Hindlimb muscle (tissue), 1 donor: ENCODE data around the gene TMSB15A. TPM values are rescaled to one million over a fixed set of nuclear protein-coding genes. Genes with fewer than 3 reads are reported as not detected.
"Not testable (repeated sequence)": the region's sequence is repeated elsewhere in the genome, so short reads cannot be mapped to it uniquely, and the experiment has no call there.

Experiments used
- DNase-seq: peaks from one replicate; pipeline ENCODE4 v3.0.0-alpha.2; 2013
- polyA plus RNA-seq: library from polyadenylated mRNA; unstranded; fragments of 120-200 nt; gene quantifications from one replicate; pipeline ENCODE4 v1.2.1, GENCODE V29; 2013; ENCODE audit not compliant: insufficient read length

TMSB15A gene
- 9.6 TPM for polyA plus RNA-seq

DNA sequence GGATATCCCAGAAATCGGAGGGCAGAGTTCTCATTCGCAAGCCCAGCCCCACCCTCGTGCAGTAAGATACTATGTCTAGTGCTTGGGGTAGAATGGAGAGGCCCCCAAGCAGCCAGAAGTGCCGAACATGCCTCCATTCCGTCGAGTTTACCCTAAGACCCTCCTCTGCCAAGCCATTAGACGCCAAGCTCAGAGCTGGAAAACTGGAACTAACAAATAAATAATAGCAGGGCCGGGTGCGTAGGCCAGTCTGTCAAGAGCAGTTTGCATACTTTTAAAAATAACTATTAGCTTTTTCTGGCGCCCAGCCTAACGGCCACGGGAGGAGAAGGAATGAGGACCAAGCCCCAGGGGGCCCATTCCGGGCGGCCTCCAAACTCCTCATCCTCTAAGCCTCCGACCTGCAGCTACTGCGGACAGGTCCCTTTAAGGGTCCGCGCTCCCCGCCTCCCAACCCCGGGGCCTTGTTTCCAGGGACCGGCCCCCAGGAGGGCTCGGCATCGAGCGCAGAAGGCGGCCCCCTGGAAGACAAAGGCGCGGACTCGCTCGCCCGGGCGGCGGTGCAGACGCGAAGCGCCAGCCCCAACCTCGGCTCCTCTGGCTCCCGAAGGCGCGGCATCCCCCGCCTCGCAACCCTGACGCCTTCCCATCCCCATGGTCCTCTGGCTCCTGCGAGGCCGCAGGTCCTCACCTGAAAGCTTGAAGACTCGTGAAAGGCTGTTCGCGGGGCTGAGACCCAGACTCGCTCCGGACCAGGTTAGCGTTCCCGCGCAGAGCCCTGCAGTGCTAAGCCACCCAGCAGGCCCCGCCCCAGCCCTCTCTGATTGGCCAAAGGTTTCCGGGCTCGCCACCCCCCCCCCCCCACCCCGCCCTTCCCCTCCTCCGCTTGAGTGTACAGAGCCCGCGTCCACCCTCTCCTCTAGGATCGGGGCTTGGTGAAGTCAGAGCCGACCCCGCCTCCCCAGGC lies at the start of gene TMSB15A:
Gene TMSB15A, minus strand, starts transcription at position 765 of the 967 bp plus-strand sequence.
- DNase-seq, result peak; percentile 69

DNA sequence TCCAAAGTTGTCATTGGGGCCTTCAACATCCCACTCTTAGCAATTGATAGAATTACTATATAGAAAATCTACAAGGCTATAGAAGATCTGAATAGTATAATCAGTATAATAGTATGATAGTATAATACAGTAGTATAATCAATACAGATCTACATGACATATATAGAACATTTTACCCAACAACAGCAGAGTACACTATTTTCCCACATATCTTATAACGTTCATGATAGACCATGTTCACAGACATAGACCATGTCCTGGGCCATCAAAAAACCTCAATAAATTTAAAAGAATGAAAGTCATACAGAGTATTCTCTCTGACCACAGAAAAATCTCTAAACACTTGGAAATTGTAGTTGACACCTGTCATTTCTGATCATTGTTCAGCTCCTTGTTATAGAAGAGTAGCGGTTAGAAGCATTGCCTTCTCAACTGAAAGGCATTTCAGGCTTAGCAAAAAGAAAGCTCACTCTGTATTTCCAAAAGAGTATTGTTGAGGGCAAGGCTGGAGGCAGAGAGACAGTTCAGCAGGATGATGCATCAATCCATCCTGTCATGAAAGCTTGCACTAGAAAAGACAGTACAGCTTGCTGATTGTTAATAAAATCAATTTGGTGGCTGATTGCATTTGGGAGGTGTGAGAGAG lies 44.0 kb upstream of the TMSB15A start:
- DNase-seq, result no peak

DNA sequence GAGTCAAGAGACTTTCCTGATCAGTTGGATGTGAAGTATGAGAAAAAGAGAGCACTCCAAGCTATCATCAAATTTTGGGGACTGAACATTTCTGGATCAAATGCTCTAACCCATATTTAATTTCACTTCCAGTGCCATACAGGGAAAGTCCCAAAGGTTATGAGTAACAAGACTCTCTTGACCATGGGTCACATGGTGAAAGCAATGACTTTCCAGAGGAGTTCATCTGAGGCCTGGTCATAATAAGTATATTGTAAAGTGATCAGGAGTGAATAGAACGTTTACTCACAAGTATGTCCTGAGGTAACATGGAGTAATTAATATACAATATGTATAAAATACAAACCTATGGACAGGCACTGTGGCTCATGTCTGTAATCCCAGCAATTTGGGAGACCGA lies 42.1 kb upstream of the TMSB15A start:
- no peak for DNase-seq

DNA sequence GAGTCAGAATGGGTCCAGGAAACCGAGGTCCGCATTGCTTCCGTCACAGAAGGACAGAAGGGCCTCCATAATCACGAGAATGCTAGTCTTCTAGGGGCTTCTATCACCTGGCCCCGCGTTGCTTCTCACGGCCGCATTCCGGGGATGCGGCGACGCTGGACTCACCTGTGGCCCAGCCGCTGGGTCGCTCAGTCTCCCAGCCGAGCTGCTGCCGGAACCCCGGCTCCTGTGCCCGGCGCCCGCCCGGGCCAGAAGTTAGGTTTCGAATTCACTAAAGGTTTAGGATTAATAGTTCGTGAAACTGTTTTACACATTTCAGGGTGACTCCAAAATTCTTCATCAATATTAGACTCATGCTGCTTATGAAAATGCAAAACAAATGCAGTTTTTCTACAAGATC lies 31.7 kb upstream of the TMSB15A start:
- DNase-seq, result no peak

DNA sequence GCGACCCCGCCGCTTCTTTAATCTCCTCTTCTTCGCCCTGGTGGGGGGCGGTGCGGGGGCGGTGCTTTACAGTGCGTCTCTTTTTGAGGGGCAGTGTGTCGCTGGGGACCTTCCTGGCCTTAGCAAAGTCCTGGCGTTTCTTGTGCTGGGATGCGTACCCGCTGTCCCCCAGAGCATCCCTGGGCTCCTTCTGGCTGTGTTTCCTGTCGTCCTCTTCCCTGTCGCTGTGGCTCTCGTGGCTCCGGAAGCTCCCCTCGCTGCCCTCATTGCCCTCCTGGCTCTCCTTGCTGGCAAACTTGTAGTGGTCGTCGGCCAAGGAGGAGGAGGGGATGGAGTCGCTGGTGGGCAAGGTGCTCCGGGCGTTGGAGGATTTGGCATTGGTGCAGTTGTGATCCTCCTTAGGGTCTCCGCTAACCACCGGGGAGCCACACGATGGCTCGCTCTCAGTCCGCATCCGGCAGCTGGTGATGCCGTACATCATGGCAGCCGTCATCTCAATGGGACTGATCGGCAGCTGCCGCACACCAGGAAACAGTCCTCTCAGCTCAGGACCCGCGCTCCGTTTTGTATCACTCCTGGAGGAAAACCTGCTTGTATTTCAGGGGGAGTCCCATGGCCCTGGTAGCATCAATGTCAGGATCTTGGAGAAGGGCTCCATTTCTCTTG lies 30.4 kb upstream of the TMSB15A start:
- DNase-seq, result no peak

DNA sequence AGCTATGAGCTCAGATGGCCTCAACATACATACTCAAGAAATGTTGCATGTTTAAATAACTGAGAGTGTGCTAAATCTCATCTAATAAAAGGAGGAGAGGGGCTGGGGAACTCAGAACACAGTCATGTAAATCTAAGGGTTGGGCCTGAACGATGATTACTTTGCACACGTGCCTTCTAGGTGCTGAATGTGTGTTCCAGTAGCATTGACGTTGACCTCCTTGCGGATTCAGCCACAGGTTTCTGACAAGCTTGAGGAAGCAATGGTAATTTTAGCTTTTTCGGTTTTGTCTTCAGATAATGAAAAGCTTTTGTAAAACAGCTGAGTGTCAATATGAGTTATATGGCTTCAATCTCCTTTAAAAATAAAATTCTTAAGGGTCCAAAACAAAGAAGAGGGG lies 29.6 kb upstream of the TMSB15A start:
- DNase-seq, result not testable (repeated sequence)

DNA sequence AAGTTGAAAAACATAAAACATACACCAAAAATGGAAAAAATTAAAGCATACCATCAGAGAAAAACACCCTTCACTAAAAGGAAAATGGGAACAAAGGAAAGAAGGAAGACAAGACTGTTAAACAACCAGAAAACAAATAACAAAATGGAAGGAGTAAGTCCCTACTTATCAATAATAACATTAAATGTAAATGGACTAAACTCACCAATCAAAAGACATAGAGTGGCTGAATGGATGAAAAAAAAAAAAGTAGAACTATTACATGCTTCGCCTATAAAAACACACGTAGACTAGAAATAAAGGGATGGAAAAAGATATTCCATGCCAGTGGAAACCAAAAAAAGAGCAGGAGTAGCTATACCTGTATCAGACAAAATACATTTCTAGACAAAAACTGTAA lies 19.4 kb upstream of the TMSB15A start:
- no peak for DNase-seq

DNA sequence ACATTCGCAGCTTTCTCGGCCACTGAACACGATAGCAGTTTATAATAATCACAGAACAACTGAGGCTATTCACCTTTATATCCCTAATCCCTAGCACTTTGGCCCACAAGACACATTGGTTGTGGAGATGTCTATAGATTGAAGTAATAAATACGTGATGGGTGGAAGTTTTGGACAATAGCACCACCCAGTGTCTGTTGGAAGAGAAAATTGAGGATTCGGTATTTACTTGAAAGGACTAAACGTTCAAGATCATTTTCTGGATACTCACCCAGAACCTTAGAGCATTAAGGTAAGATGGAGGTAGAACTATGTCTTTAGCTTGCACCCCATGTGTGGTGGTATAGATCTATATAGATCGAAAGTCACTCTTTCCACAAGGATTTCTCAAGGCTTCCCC lies 787 bp upstream of the TMSB15A start:
- DNase-seq, result peak; percentile 10

DNA sequence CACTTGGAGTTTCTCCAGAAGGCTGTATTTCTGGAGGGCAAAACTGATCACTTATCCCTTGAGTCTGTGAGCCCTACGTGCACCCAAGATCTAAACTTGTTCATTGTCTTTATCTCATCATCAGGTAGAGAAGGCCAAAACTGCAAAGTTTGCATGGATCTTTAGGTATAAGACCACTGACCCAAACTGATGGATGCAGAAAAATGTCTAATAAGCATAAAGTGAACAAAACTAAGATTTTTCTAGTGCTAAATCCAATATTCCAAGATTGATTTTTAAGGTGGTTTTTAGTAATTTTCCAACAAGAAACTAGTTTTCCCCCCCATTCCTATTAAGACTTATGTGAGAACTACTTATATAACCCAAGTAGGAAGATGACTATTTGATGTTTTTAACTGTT lies 2.0 kb downstream of the TMSB15A start:
- no peak for DNase-seq

DNA sequence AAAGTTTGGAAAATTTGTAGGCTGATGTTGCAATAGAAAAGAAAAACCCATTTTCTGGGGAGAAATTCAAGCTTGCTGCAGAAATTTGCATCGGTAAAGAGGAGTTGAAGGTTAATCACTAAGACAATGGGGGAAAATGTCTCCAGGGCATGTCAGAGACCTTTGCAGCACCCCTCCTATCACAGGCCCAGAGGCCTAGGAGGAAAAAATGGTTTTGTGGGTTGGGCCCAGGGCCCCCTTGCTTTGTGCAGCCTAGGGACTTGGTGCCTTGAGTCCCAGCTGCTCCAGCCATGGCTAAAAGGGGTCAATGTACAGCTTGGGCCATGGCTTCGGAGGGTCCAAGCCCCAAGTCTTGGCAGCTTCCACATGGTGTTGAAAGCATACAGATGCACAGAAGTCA lies 17.8 kb downstream of the TMSB15A start:
- no peak for DNase-seq

DNA sequence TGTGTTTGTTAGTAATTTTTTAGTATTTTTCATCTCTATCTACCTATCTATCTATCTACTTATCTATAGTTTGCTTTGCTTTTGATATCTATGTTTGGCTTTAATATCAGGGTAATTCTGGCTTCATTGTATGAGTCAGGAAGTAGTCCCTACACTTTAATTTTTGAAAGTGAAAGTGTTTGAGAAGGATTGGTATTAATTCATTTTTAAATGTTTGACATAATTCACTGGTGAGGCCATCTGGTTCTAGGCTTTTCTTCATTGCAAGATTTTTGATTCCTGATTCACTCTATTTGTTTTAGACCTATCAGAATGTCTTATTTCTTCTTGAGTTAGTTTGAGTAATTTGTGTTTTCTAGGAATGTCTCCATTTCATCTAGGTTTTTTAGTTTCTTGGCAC lies 24.8 kb downstream of the TMSB15A start:
- DNase-seq, result no peak

DNA sequence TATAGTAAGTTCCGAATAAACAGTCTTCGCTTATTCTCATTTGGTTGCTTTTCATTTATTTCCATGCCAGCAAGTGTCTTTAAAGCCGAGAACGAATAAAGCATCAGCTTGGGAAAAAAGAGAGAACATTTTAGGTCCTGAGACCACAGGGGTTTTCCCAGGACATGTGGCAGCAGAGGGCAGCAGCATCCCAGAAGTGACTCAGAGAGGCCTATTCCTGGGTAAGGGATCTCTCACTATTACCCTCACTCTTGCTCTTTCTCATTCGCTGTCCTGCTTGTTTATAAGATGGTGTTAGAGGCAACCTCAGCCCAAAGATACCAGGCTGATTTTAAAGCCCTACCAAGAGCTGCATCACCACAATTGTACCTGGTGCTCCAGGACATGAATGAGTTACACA lies 37.8 kb downstream of the TMSB15A start:
- DNase-seq, result not testable (repeated sequence)

DNA sequence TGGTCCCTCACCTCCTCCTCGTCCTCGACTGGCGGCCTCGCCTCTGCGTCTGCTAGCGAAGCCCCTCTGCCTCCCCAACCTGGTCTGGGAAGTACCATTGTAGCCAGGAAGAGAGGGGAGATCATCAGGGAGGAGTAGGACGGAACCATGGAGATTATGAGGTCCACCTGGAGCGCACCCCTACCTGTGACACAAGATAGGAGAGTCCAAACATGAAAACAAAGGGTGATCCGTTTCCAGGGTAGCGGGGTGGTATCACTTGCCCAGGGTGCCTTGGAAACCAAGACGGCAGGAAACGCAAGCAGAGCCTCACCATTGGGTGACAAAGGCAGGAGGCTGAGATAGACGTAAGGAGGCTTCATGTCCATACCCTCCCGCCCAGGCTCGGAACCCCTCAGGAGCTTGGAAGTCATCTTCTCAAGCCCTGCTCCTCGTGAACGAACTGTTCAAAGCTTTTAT lies 44.7 kb downstream of the TMSB15A start, which contains the start of gene TCP11X2:
Gene TCP11X2, minus strand, starts transcription at position 51 of the 459 bp plus-strand sequence.
- not testable (repeated sequence) for DNase-seq

DNA sequence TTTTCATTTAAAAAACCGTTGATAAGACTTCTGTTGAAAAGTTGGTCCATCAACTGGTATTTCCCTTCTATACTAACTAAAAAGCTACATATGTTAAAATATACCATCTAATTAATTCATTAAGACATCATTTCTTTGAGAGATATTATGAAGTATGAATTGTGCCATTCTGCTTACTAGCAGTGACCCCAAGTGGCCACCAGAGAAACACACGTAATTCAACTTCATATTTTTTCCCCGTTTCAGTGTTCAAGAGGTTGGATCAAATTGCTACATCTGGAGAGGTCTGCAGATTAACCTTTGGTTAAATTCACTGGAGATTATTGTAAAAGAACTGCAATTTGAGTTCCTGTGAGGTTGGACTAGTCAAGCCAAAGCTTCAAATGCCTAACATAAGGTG lies 46.3 kb downstream of the TMSB15A start:
- DNase-seq, result not testable (repeated sequence)

Other genes starting within 250 kb of the TMSB15A start
- gene NXF2B, start 76.7 kb downstream of the TMSB15A start, polyA plus RNA-seq, result not detected
- not detected for gene TCP11X2, start 44.9 kb downstream of the TMSB15A start, polyA plus RNA-seq
- 8.2 TPM for gene ARMCX5, start 82.8 kb upstream of the TMSB15A start, polyA plus RNA-seq
- gene GPRASP1, start 134.7 kb upstream of the TMSB15A start, polyA plus RNA-seq, result 9.8 TPM
- gene GPRASP2, start 195.7 kb upstream of the TMSB15A start, polyA plus RNA-seq, result 16.6 TPM
- 8.0 TPM for gene GPRASP3, start 204.0 kb upstream of the TMSB15A start, polyA plus RNA-seq